IMR-90 (cell line): ENCODE data around the gene EFEMP2. TPM values are rescaled to one million over a fixed set of nuclear protein-coding genes. Genes with fewer than 3 reads are reported as not detected.

Experiments used
- ATAC-seq: fragments of 200-7000 bp; cut with Tn5 transposase; 2 replicates; pipeline ENCODE4 v1.9.1; 2020; ENCODE audit warnings: low read depth, mild to moderate bottlenecking, moderate library complexity
- BruUV-seq: library from RNA; stranded (reverse); fragments of 400-500 nt; replicated peaks from 2 replicates; lab custom pipeline; 2021; lab: Mats Ljungman, UMichigan
- CTCF ChIA-PET: fragments of 300-600 bp; formaldehyde crosslinking; extraction: SDS; loops from one replicate; lab custom pipeline; 2021; ENCODE audit warnings: antibody characterized with exemption; lab: Yijun Ruan, JAX
- POLR2A ChIA-PET: fragments of 300-600 bp; sonication (Branson Sonifier 250); formaldehyde crosslinking; loops from one replicate; lab custom pipeline; 2022; ENCODE audit warnings: antibody characterized with exemption; ENCODE audit not compliant: unreplicated experiment; lab: Charles Lee
- DNase-seq: peaks from one replicate; pipeline ENCODE4 v3.0.0; 2013
- H2AFZ ChIP-seq: replicated peaks from 2 replicates; pipeline ENCODE3; 2013; ENCODE audit warnings: low read length, mild to moderate bottlenecking; ENCODE audit not compliant: poor library complexity
- H2AK5ac ChIP-seq: 2 replicates; pipeline ENCODE4 v1.6.1; 2013; ENCODE audit warnings: low read depth, low read length, inconsistent platforms
- H2AK9ac ChIP-seq: replicated peaks from 2 replicates; pipeline ENCODE3; 2013; ENCODE audit warnings: mild to moderate bottlenecking, low read depth, low read length, moderate library complexity; ENCODE audit not compliant: poor library complexity
- H2BK120ac ChIP-seq: 2 replicates; pipeline ENCODE4 v1.6.1; 2013; ENCODE audit warnings: low read depth, low read length, inconsistent platforms
- H2BK15ac ChIP-seq: 3 replicates; pipeline ENCODE4 v1.6.1; 2013; ENCODE audit warnings: low read depth, low read length, inconsistent platforms
- H2BK20ac ChIP-seq: 2 replicates; pipeline ENCODE4 v1.6.1; 2013; ENCODE audit warnings: low read depth, mild to moderate bottlenecking, inconsistent platforms, low read length, moderate library complexity
- H2BK5ac ChIP-seq: 2 replicates; pipeline ENCODE4 v1.6.1; 2013; ENCODE audit warnings: mild to moderate bottlenecking, low read depth, low read length, inconsistent platforms; ENCODE audit not compliant: poor library complexity, severe bottlenecking
- H3K14ac ChIP-seq: replicated peaks from 2 replicates; pipeline ENCODE4 v1.6.1; 2013; ENCODE audit warnings: low read depth, low read length, inconsistent platforms
- H3K18ac ChIP-seq: 2 replicates; pipeline ENCODE4 v1.6.1; 2013; ENCODE audit warnings: low read depth, low read length, control low read depth
- H3K23ac ChIP-seq: 2 replicates; pipeline ENCODE4 v1.6.1; 2013; ENCODE audit warnings: low read depth, low read length, inconsistent platforms
- H3K27ac ChIP-seq: 2 replicates; pipeline ENCODE4 v1.5.1; 2013; ENCODE audit warnings: mild to moderate bottlenecking, control low read depth, low read length; ENCODE audit not compliant: insufficient read depth
- H3K27me3 ChIP-seq: 2 replicates; pipeline ENCODE4 v1.6.1; 2013; ENCODE audit warnings: low read length; ENCODE audit not compliant: control insufficient read depth, insufficient read depth
- H3K36me3 ChIP-seq: 2 replicates; pipeline ENCODE4 v1.6.1; 2013; ENCODE audit warnings: low read length, mixed read lengths; ENCODE audit not compliant: control insufficient read depth, insufficient read depth
- H3K4ac ChIP-seq: 2 replicates; pipeline ENCODE4 v1.6.1; 2013; ENCODE audit warnings: low read depth, low read length, inconsistent platforms
- H3K4me1 ChIP-seq: 2 replicates; pipeline ENCODE4 v1.6.1; 2013; ENCODE audit warnings: low read length, mixed read lengths; ENCODE audit not compliant: control insufficient read depth, insufficient read depth
- H3K4me2 ChIP-seq: 2 replicates; pipeline ENCODE4 v1.6.1; 2013; ENCODE audit warnings: low read depth, mild to moderate bottlenecking, control low read depth, low read length, moderate library complexity
- H3K4me3 ChIP-seq: 2 replicates; pipeline ENCODE4 v1.5.1; 2013; ENCODE audit warnings: low read depth, mild to moderate bottlenecking, control low read depth, low read length, moderate library complexity; ENCODE audit not compliant: insufficient read depth
- H3K56ac ChIP-seq: 2 replicates; pipeline ENCODE4 v1.6.1; 2013; ENCODE audit warnings: low read length, inconsistent platforms; ENCODE audit not compliant: insufficient read depth; ENCODE audit errors: extremely low read depth
- H3K79me1 ChIP-seq, 2 experiments: 2 replicates each; pipeline ENCODE4 v1.6.1; 2013; ENCODE audit warnings: low read length in 2 of 2, inconsistent platforms in 1 of 2, low read depth in 1 of 2
- H3K9ac ChIP-seq: 2 replicates; pipeline ENCODE4 v1.6.1; 2013; ENCODE audit warnings: low read depth, low read length, control low read depth
- H3K9me1 ChIP-seq: 2 replicates; pipeline ENCODE4 v1.6.1; 2013; ENCODE audit warnings: low read length, inconsistent platforms; ENCODE audit not compliant: insufficient read depth
- H3K9me3 ChIP-seq: 2 replicates; pipeline ENCODE4 v1.6.1; 2013; ENCODE audit warnings: low read length; ENCODE audit not compliant: control insufficient read depth, insufficient read depth
- H4K20me1 ChIP-seq: 2 replicates; pipeline ENCODE4 v1.6.1; 2013; ENCODE audit warnings: low read length, inconsistent platforms; ENCODE audit not compliant: insufficient read depth
- H4K5ac ChIP-seq: 2 replicates; pipeline ENCODE4 v1.6.1; 2013; ENCODE audit warnings: mild to moderate bottlenecking, low read depth, low read length, control low read depth
- H4K8ac ChIP-seq, 2 experiments: 2 replicates each; pipeline ENCODE4 v1.6.1; 2013; ENCODE audit warnings: low read depth in 2 of 2, low read length in 2 of 2, control low read depth in 1 of 2, inconsistent platforms in 1 of 2
- H4K91ac ChIP-seq: 2 replicates; pipeline ENCODE4 v1.6.1; 2013; ENCODE audit warnings: low read depth, low read length, inconsistent platforms; ENCODE audit not compliant: insufficient read depth
- BHLHE40 ChIP-seq: fragments of 150-350 bp; IDR thresholded peaks from 2 replicates; pipeline ENCODE4 v1.6.1; 2016; ENCODE audit warnings: mild to moderate bottlenecking, low read depth, low read length
- CEBPB ChIP-seq: IDR thresholded peaks from 2 replicates; pipeline ENCODE4 v1.6.1; 2012; ENCODE audit warnings: low read depth, low read length, improper control_type of control experiment
- CHD1 ChIP-seq: IDR thresholded peaks from 2 replicates; pipeline ENCODE4 v1.6.1; 2012; ENCODE audit warnings: low read depth, low read length, improper control_type of control experiment
- FOS ChIP-seq: fragments of 150-350 bp; IDR thresholded peaks from 2 replicates; pipeline ENCODE4 v1.6.1; 2016; ENCODE audit warnings: low read depth, low read length
- MAFK ChIP-seq: IDR thresholded peaks from 2 replicates; pipeline ENCODE4 v1.6.1; 2012; ENCODE audit warnings: low read depth, low read length, improper control_type of control experiment
- MAZ ChIP-seq: IDR thresholded peaks from 2 replicates; pipeline ENCODE4 v1.6.1; 2012; ENCODE audit warnings: low read depth, mild to moderate bottlenecking, low read length, improper control_type of control experiment, moderate library complexity, borderline replicate concordance
- MXI1 ChIP-seq: IDR thresholded peaks from 2 replicates; pipeline ENCODE4 v1.6.1; 2012; ENCODE audit warnings: low read depth, mild to moderate bottlenecking, low read length, moderate library complexity, borderline replicate concordance
- NFE2L2 ChIP-seq: fragments of 150-350 bp; IDR thresholded peaks from 2 replicates; pipeline ENCODE4 v1.6.1; 2016; ENCODE audit warnings: low read depth, mild to moderate bottlenecking, low read length
- POLR2A ChIP-seq: IDR thresholded peaks from 2 replicates; pipeline ENCODE4 v1.6.1; 2012; ENCODE audit warnings: mild to moderate bottlenecking, low read depth, low read length
- RAD21 ChIP-seq: IDR thresholded peaks from 2 replicates; pipeline ENCODE4 v1.6.1; 2012; ENCODE audit warnings: low read length, improper control_type of control experiment
- RCOR1 ChIP-seq: IDR thresholded peaks from 2 replicates; pipeline ENCODE4 v1.6.1; 2012; ENCODE audit warnings: mild to moderate bottlenecking, low read length, improper control_type of control experiment; ENCODE audit not compliant: insufficient replicate concordance
- RFX5 ChIP-seq: IDR thresholded peaks from 2 replicates; pipeline ENCODE4 v1.8.0; 2012; ENCODE audit warnings: low read depth, mild to moderate bottlenecking, low read length, moderate library complexity
- SMC3 ChIP-seq: fragments of 150-350 bp; IDR thresholded peaks from 2 replicates; pipeline ENCODE4 v1.6.1; 2016; ENCODE audit warnings: low read depth, mild to moderate bottlenecking, antibody characterized with exemption, low read length, moderate library complexity
- whole genome bisulfite sequencing, 2 experiments: methylation state at CpG; one replicate each; pipeline versions ENCODE4 v1.1.5 to v1.1.7; 2013; ENCODE audit warnings: missing lambda C conversion rate in 2 of 2; ENCODE audit not compliant: insufficient read length in 1 of 2; ENCODE audit errors: extremely low coverage in 2 of 2; 5-methylcytosine and 5-hydroxymethylcytosine counted together
- dilution Hi-C: fragments of 300-500 bp; cut with HindIII; formaldehyde crosslinking; loops from one replicate; pipeline ENCODE4 v1.14.3; 2018; ENCODE audit warnings: low sequenced_read_pairs; ENCODE audit not compliant: unreplicated experiment
- in situ Hi-C: fragments of 300-500 bp; cut with MboI; formaldehyde crosslinking; loops from 3 replicates; pipeline ENCODE4 v1.14.3; 2019; ENCODE audit warnings: low sequenced_read_pairs, inconsistent platforms, mixed read lengths
- intact Hi-C: fragments of 100-400 bp; cut with micrococcal nuclease; formaldehyde crosslinking; loops from 2 replicates; pipeline ENCODE4 v1.10.0; 2022
- polyA plus RNA-seq, 3 experiments: library from polyadenylated mRNA; depleted of rRNA; stranded (reverse); fragments of >200 nt; gene quantifications; 2 replicates each; pipeline ENCODE4 v1.2.3, GENCODE V29; 2012; ENCODE audit warnings: low replicate concordance in 1 of 3
- total RNA-seq: library from RNA; depleted of rRNA; stranded (reverse); fragments of >200 nt; gene quantifications from 2 replicates; pipeline ENCODE4 v1.2.3, GENCODE V29; 2012
- TF ChIP-seq, protein P1 (sequence below): fragments of 150-350 bp; IDR thresholded peaks from 2 replicates; pipeline ENCODE4 v1.6.1; 2017; ENCODE audit warnings: mild to moderate bottlenecking, antibody characterized with exemption, low read length, low read depth
- TF ChIP-seq, protein P2 (sequence below): conservative IDR thresholded peaks from 2 replicates; pipeline ENCODE4 v1.5.1; 2012; ENCODE audit warnings: mild to moderate bottlenecking, low read depth, low read length, improper control_type of control experiment
- TF ChIP-seq, protein P3 (sequence below): fragments of 150-350 bp; IDR thresholded peaks from 2 replicates; pipeline ENCODE4 v1.6.1; 2016; ENCODE audit warnings: low read depth, mild to moderate bottlenecking, low read length, moderate library complexity, borderline replicate concordance

EFEMP2 gene
- total and polyA plus RNA-seq, 2 of the 4 experiments (the other 2 are of a cell fraction) = 62.7 to 431 TPM

DNA sequence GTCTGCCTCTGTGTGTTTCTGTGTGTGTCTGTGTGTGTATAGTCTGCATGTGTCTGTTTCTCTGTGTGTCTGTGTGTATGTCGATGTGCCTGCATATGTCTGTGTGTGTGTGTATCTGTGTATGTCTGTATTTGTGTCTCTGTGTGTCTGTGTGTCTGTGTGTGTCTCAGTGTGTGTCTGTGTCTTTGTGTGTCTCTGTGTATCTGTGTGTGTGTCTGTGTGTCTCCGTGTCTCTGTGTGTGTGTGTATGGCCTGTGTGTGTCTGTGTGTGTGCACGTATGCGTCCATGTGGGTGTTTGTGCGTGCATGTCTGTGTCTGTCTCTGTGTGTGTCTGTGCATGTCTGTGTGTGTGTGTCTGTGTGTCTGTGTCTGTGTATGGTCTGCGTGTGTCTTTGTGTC lies 38.4 kb downstream of the EFEMP2 start:
- Histone ChIP-seq H3K79me1 (peaks cover 6 to 12% of the 10 kb centered on the region in 2 experiments; a peak in 2 of 4 replicates), H2BK15ac (no peak overlapping the region), H2AK9ac (peak overlapping the region; percentile 96), H3K4me1 (peaks cover 3% of the 10 kb centered on the region), H2AFZ (peak overlapping the region; percentile 98), H4K5ac (peak overlapping the region; percentile 4), H2BK20ac (no peak overlapping the region), H3K23ac (peak overlapping the region; percentile 86), H3K4me3 (peak overlapping the region; percentile 57), H4K91ac (0 out of 2 replicates have a peak overlapping the region, but pooled peaks have one; percentile 21), H3K4ac (peak overlapping the region; percentile 76), H2BK120ac (no peak overlapping the region), H2AK5ac (peak overlapping the region; percentile 85), H3K9me3 (no peaks in the 10 kb centered on the region), H3K9ac (peak overlapping the region; percentile 59), H2BK5ac (peak overlapping the region; percentile 34), H3K4me2 (peak overlapping the region; percentile 71), H4K8ac (peak overlapping the region; percentile 68 to 89; a peak in 3 of 4 replicates), H3K18ac (peak overlapping the region; percentile 0; the same call in 1 of the 2 replicates), H3K27ac (no peak overlapping the region; the same call in 1 of the 2 replicates), H3K9me1 (peaks cover 21% of the 10 kb centered on the region), H3K56ac (no peak overlapping the region), H4K20me1 (no peaks in the 10 kb centered on the region), H3K36me3 (no peaks in the 10 kb centered on the region), H3K27me3 (peaks cover 16% of the 10 kb centered on the region), H3K14ac (peak overlapping the region; percentile 81)
- ChIA-PET CTCF (no interaction called here), POLR2A (interaction anchor here (0.5 kb wide), 1 partner anchor 180 kb away, joined by 7 read pairs; no protein-coding TSS in a partner anchor)
- in situ Hi-C loops (no loop called here), intact Hi-C loops (no loop called here), dilution Hi-C loops (no loop called here)
- BruUV-seq = no TSS peak
- ATAC-seq (no peak; the same call in 1 of the 2 replicates), DNase-seq (no peak)
- TF ChIP-seq MAFK (no peak), POLR2A (no peak), RAD21 (no peak), CEBPB (no peak), BHLHE40 (no peak), RCOR1 (no peak), MXI1 (no peak), CHD1 (no peak), FOS (no peak), NFE2L2 (no peak), SMC3 (no peak), RFX5 (no peak), MAZ (no peak)
- TF ChIP-seq, protein P1, sequence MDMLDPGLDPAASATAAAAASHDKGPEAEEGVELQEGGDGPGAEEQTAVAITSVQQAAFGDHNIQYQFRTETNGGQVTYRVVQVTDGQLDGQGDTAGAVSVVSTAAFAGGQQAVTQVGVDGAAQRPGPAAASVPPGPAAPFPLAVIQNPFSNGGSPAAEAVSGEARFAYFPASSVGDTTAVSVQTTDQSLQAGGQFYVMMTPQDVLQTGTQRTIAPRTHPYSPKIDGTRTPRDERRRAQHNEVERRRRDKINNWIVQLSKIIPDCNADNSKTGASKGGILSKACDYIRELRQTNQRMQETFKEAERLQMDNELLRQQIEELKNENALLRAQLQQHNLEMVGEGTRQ = no peak
- TF ChIP-seq, protein P2, sequence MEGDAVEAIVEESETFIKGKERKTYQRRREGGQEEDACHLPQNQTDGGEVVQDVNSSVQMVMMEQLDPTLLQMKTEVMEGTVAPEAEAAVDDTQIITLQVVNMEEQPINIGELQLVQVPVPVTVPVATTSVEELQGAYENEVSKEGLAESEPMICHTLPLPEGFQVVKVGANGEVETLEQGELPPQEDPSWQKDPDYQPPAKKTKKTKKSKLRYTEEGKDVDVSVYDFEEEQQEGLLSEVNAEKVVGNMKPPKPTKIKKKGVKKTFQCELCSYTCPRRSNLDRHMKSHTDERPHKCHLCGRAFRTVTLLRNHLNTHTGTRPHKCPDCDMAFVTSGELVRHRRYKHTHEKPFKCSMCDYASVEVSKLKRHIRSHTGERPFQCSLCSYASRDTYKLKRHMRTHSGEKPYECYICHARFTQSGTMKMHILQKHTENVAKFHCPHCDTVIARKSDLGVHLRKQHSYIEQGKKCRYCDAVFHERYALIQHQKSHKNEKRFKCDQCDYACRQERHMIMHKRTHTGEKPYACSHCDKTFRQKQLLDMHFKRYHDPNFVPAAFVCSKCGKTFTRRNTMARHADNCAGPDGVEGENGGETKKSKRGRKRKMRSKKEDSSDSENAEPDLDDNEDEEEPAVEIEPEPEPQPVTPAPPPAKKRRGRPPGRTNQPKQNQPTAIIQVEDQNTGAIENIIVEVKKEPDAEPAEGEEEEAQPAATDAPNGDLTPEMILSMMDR = no peak
- TF ChIP-seq, protein P3, sequence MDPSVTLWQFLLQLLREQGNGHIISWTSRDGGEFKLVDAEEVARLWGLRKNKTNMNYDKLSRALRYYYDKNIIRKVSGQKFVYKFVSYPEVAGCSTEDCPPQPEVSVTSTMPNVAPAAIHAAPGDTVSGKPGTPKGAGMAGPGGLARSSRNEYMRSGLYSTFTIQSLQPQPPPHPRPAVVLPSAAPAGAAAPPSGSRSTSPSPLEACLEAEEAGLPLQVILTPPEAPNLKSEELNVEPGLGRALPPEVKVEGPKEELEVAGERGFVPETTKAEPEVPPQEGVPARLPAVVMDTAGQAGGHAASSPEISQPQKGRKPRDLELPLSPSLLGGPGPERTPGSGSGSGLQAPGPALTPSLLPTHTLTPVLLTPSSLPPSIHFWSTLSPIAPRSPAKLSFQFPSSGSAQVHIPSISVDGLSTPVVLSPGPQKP = no peak
- 68% methylated on average over 3 of the region's 6 CpGs; no CpG with 5 or more reads in 1 of the 2 experiments for WGBS, 2 experiments
